CD4-positive, alpha-beta T cell treated with Interferon alpha-2 for 1 hour (primary cell): ENCODE measurements around the gene EXOC3L4.

Experiments
- DNase-seq, 2 donors: peaks; one replicate each; pipeline ENCODE4 v3.0.0-alpha.2; 2020 to 2022

Gene EXOC3L4

GRCh38 chr14:103070971-103071542 is 23.5 kb upstream of the EXOC3L4 start:
- DNase-seq = no peak

GRCh38 chr14:103071544-103072251 is 22.8 kb upstream of the EXOC3L4 start:
- no peak for DNase-seq

GRCh38 chr14:103072595-103073366 is 21.7 kb upstream of the EXOC3L4 start:
- DNase-seq = no peak

GRCh38 chr14:103073367-103073875 is 21.1 kb upstream of the EXOC3L4 start:
- no peak for DNase-seq

GRCh38 chr14:103073876-103074728 is 20.4 kb upstream of the EXOC3L4 start:
- no peak for DNase-seq

- peak in 1 of 2 donors; percentile 16 for DNase-seq
These were observed 19.7 kb upstream of the EXOC3L4 start for GRCh38 chr14:103074729-103075367.

GRCh38 chr14:103078420-103078749 is 16.1 kb upstream of the EXOC3L4 start:
- DNase-seq = peak; percentile 79 to 81

GRCh38 chr14:103078860-103079587 is 15.5 kb upstream of the EXOC3L4 start:
- no peak for DNase-seq

- no peak for DNase-seq
These were observed 12.6 kb upstream of the EXOC3L4 start for GRCh38 chr14:103081951-103082350.

GRCh38 chr14:103084021-103084919 is 10.3 kb upstream of the EXOC3L4 start, which contains the start of gene LBHD2:
TSS of gene LBHD2 (plus strand) at chr14:103084210. CDS start at chr14:103086013, 1,803 bp downstream.
- DNase-seq = no peak

- DNase-seq = no peak
These were observed 9.1 kb upstream of the EXOC3L4 start for GRCh38 chr14:103085106-103086091.

- DNase-seq = no peak
These were observed 7.7 kb upstream of the EXOC3L4 start for GRCh38 chr14:103086771-103087342.

GRCh38 chr14:103087343-103087835 is 7.1 kb upstream of the EXOC3L4 start:
- DNase-seq = no peak

- no peak for DNase-seq
These were observed 5.6 kb upstream of the EXOC3L4 start for GRCh38 chr14:103088921-103089320.

GRCh38 chr14:103089386-103090335 is 4.9 kb upstream of the EXOC3L4 start:
- no peak for DNase-seq

- DNase-seq = no peak
These were observed 4.0 kb upstream of the EXOC3L4 start for GRCh38 chr14:103090481-103091020.
